Nephron (organoid): ENCODE measurements around the gene FSCN2.
A peak's percentile ranks its signal among the peaks of the same experiment; 100 is the strongest.
"Not testable (repeated sequence)": the region's sequence is repeated elsewhere in the genome, so short reads cannot be mapped to it uniquely, and the experiment has no call there.

Experiments used
- H3K27ac Mint-ChIP-seq, 3 experiments: 2 replicates each; pipeline ENCODE4 v1.8.0; 2020; ENCODE audit warnings: mixed read lengths in 3 of 3, mild to moderate bottlenecking in 2 of 3, moderate library complexity in 1 of 3
- H3K27me3 Mint-ChIP-seq: 2 replicates; pipeline ENCODE4 v1.8.0; 2021; ENCODE audit warnings: low read depth, mild to moderate bottlenecking, moderate library complexity, mixed read lengths
- H3K36me3 Mint-ChIP-seq: 2 replicates; pipeline ENCODE4 v1.8.0; 2020; ENCODE audit warnings: low read depth, mixed read lengths
- H3K4me1 Mint-ChIP-seq: 2 replicates; pipeline ENCODE4 v1.8.0; 2020; ENCODE audit warnings: mixed read lengths
- H3K4me3 Mint-ChIP-seq, 3 experiments: 2 replicates each; pipeline ENCODE4 v1.8.0; 2020; ENCODE audit warnings: mild to moderate bottlenecking in 3 of 3, mixed read lengths in 3 of 3, moderate library complexity in 2 of 3
- H3K9me3 Mint-ChIP-seq: 2 replicates; pipeline ENCODE4 v1.8.0; 2020; ENCODE audit warnings: mixed read lengths
- TF ChIP-seq, protein P1 (sequence below), 3 experiments: fragments of 200-600 bp; sonication (generic); IDR thresholded peaks; one replicate each; pipeline ENCODE4 v1.5.0; 2021; ENCODE audit warnings: antibody characterized with exemption in 3 of 3; ENCODE audit not compliant: unreplicated experiment in 3 of 3

The FSCN2 gene

DNA sequence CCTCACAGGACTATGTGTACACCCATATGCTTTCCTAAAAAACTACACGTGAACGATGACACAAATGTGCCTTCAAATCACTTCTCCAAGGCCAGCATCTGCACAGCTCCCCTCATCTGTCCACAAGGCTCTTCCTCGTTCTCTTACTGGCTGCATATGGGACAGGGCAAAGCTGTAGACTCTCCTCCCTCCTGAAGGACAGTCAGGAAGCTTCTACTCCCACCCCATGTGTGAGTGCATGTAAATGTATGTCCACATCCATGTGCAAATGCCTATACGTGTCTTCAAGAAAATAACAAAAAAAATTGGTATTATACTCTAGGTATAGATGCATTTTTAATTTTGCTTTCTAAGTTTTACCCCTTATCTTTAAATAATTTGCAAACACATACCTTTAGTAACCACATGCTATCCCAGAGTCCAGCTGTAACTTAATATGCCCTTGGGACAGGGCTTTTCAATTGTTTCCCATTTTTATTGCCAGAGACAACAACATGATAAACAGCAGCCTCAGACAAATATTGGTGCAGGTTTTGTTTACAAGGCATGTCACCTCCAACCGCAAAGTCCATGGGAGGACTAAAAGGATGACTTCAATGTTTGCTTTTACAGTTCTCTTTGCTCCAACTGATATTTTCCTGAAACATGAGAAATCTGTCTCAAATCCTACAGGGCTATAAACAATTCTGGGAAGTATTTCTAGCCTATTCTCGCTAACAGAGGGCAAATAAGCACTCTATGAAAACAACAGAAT, 55.6 kb downstream of the FSCN2 start:
- Mint-ChIP-seq H3K4me1 (no peaks in the 10 kb centered on the region), H3K27me3 (no peaks in the 10 kb centered on the region), H3K9me3 (no peaks in the 10 kb centered on the region), H3K4me3 (no peak overlapping the region), H3K27ac (peak overlapping the region in 1 of 3 experiments; percentile 9), H3K36me3 (peaks cover 74% of the 10 kb centered on the region)
- TF ChIP-seq, protein P1, sequence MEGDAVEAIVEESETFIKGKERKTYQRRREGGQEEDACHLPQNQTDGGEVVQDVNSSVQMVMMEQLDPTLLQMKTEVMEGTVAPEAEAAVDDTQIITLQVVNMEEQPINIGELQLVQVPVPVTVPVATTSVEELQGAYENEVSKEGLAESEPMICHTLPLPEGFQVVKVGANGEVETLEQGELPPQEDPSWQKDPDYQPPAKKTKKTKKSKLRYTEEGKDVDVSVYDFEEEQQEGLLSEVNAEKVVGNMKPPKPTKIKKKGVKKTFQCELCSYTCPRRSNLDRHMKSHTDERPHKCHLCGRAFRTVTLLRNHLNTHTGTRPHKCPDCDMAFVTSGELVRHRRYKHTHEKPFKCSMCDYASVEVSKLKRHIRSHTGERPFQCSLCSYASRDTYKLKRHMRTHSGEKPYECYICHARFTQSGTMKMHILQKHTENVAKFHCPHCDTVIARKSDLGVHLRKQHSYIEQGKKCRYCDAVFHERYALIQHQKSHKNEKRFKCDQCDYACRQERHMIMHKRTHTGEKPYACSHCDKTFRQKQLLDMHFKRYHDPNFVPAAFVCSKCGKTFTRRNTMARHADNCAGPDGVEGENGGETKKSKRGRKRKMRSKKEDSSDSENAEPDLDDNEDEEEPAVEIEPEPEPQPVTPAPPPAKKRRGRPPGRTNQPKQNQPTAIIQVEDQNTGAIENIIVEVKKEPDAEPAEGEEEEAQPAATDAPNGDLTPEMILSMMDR (IDR thresholded peaks at IDR 0.05; ENCODE audit: unreplicated experiment in 3 of 3): no peak

DNA sequence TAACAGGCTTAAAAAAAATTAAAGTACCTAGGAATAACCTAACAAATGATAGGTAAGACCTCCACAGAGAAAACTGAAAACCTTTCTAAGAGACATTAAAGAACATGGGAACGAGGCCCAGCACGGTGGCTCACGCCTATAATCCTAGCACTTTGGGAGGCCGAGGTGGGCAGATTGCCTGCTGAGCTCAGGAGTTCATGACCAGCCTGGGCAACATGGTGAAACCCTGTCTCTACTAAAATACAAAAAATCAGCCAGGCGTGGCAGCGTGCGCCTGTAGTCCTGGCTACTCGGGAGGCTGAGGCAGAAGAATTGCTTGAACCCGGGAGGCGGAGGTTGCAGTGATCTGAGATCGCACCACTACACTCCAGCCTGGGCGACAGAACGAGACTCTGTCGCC, 56.6 kb downstream of the FSCN2 start:
- H3K36me3 Mint-ChIP-seq: peaks cover 77% of the 10 kb centered on the region
- H3K9me3 Mint-ChIP-seq, H3K4me3 Mint-ChIP-seq, H3K27me3 Mint-ChIP-seq, H3K4me1 Mint-ChIP-seq, H3K27ac Mint-ChIP-seq: not testable (repeated sequence)

DNA sequence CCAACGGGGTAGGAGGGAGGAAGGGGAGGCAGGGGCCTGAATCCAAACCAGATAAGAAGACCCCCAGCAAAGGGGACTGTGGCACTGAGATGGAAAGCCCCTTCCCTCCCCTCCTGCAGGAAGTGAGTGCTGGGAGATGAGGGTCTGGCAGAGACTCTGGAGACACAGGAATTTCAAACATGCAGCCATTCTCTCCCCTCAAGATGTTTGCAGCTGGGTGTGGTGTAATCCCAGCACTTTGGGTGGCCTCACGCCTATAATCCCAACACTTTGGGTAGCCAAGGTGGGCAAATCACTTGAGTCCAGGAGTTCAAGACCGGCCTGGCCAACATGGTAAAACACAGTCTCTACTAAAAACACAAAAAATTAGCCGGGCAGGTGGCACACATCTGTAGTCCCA, 57.9 kb downstream of the FSCN2 start:
- H3K4me3 Mint-ChIP-seq: no peak overlapping the region
- H3K4me1 Mint-ChIP-seq: no peaks in the 10 kb centered on the region
- H3K36me3 Mint-ChIP-seq: peaks cover 78% of the 10 kb centered on the region
- H3K27ac Mint-ChIP-seq: no peak overlapping the region
- no peaks in the 10 kb centered on the region for H3K9me3 Mint-ChIP-seq
- no peaks in the 10 kb centered on the region for H3K27me3 Mint-ChIP-seq
- TF ChIP-seq, protein P1 (IDR thresholded peaks at IDR 0.05; ENCODE audit: unreplicated experiment in 3 of 3): no peak
